ENCODE data around the gene TMEM200C.
"Not testable (repeated sequence)": the region's sequence is repeated elsewhere in the genome, so short reads cannot be mapped to it uniquely, and the experiment has no call there.

TMEM200C gene

GRCh38 chr18:5891854-5892215, 3.5 kb downstream of the TMEM200C start:
- DNase-seq: no peak

GRCh38 chr18:5891184-5891853, 4.0 kb downstream of the TMEM200C start:
- no peak for DNase-seq

- DNase-seq: peak; percentile 8
Observed at GRCh38 chr18:5890331-5891183, 4.8 kb downstream of the TMEM200C start.

- no peak for DNase-seq
Observed at GRCh38 chr18:5885361-5885760, 10.0 kb downstream of the TMEM200C start.

- DNase-seq: no peak
Observed at GRCh38 chr18:5884375-5884774, 10.9 kb downstream of the TMEM200C start.

GRCh38 chr18:5879479-5879882, 15.8 kb downstream of the TMEM200C start:
- DNase-seq: no peak

GRCh38 chr18:5876891-5877290, 18.4 kb downstream of the TMEM200C start:
- DNase-seq: no peak

GRCh38 chr18:5874336-5874735, 21.0 kb downstream of the TMEM200C start:
- DNase-seq: no peak

- no peak for DNase-seq
Observed at GRCh38 chr18:5872886-5873285, 22.4 kb downstream of the TMEM200C start.

GRCh38 chr18:5871426-5871825, 23.9 kb downstream of the TMEM200C start:
- DNase-seq: no peak

- DNase-seq: no peak
Observed at GRCh38 chr18:5868218-5868854, 27.0 kb downstream of the TMEM200C start.

GRCh38 chr18:5865521-5865920, 29.8 kb downstream of the TMEM200C start:
- DNase-seq: no peak

GRCh38 chr18:5862127-5862526, 33.2 kb downstream of the TMEM200C start:
- DNase-seq: not testable (repeated sequence)

GRCh38 chr18:5857180-5857579, 38.1 kb downstream of the TMEM200C start:
- DNase-seq: no peak

GRCh38 chr18:5853253-5853652, 42.1 kb downstream of the TMEM200C start:
- no peak for DNase-seq

- DNase-seq: no peak
Observed at GRCh38 chr18:5851998-5852397, 43.3 kb downstream of the TMEM200C start.

- DNase-seq: no peak
Observed at GRCh38 chr18:5842653-5843052, 52.7 kb downstream of the TMEM200C start.

- DNase-seq: no peak
Observed at GRCh38 chr18:5841518-5841917, 53.8 kb downstream of the TMEM200C start.

GRCh38 chr18:5840547-5840946, 54.8 kb downstream of the TMEM200C start:
- no peak for DNase-seq

GRCh38 chr18:5840025-5840424, 55.3 kb downstream of the TMEM200C start:
- DNase-seq: no peak

GRCh38 chr18:5839102-5839501, 56.2 kb downstream of the TMEM200C start:
- no peak for DNase-seq
